GM23338 (cell line): ENCODE measurements around the gene CCT2. TPM values are rescaled to one million over a fixed set of nuclear protein-coding genes. Genes with fewer than 3 reads are reported as not detected.

Source experiments
- ATAC-seq: fragments of 200-7000 bp; cut with Tn5 transposase; 3 replicates; pipeline ENCODE4 v1.9.1; 2020
- DNase-seq: peaks from one replicate; pipeline ENCODE4 v3.0.0-alpha.2; 2015; ENCODE audit warnings: low spot score
- H2AFZ ChIP-seq: fragments of 200-600 bp; sonication (generic); 2 replicates; pipeline ENCODE4 v1.8.0; 2016; ENCODE audit warnings: antibody characterized with exemption, mild to moderate bottlenecking, moderate library complexity
- H3F3A ChIP-seq: fragments of 200-600 bp; sonication (generic); replicated peaks from 2 replicates; pipeline ENCODE4 v1.8.0; 2017; ENCODE audit warnings: antibody characterized with exemption, mixed run types, low read depth
- H3K27ac ChIP-seq: fragments of 200-600 bp; sonication (generic); 2 replicates; pipeline ENCODE4 v1.6.1; 2016; ENCODE audit warnings: low read depth
- H3K27me3 ChIP-seq: fragments of 200-600 bp; sonication (generic); 2 replicates; pipeline ENCODE4 v1.8.0; 2016; ENCODE audit warnings: mild to moderate bottlenecking, mixed run types, moderate library complexity; ENCODE audit not compliant: insufficient read depth
- H3K36me3 ChIP-seq: fragments of 200-600 bp; sonication (generic); 2 replicates; pipeline ENCODE4 v1.8.0; 2016; ENCODE audit warnings: mild to moderate bottlenecking; ENCODE audit not compliant: insufficient read depth
- H3K4me1 ChIP-seq: fragments of 200-600 bp; sonication (generic); 2 replicates; pipeline ENCODE4 v1.8.0; 2016; ENCODE audit warnings: mild to moderate bottlenecking, moderate library complexity; ENCODE audit not compliant: insufficient read depth
- H3K4me2 ChIP-seq: fragments of 200-600 bp; sonication (generic); 2 replicates; pipeline ENCODE4 v1.7.1; 2017; ENCODE audit warnings: mixed run types
- H3K4me3 ChIP-seq: fragments of 200-600 bp; sonication (generic); 2 replicates; pipeline ENCODE4 v1.6.1; 2016; ENCODE audit warnings: mixed run types
- H3K79me2 ChIP-seq: fragments of 200-600 bp; sonication (generic); replicated peaks from 2 replicates; pipeline ENCODE4 v1.8.0; 2017; ENCODE audit warnings: mild to moderate bottlenecking; ENCODE audit not compliant: insufficient read depth
- H3K9me2 ChIP-seq: fragments of 200-600 bp; sonication (generic); 2 replicates; pipeline ENCODE4 v1.8.0; 2017; ENCODE audit not compliant: insufficient read depth
- H4K20me1 ChIP-seq: fragments of 200-600 bp; sonication (generic); replicated peaks from 2 replicates; pipeline ENCODE4 v1.8.0; 2017; ENCODE audit warnings: mild to moderate bottlenecking; ENCODE audit not compliant: insufficient read depth
- H3K27ac Mint-ChIP-seq: 2 replicates; pipeline ENCODE4 v1.8.0; 2020; ENCODE audit warnings: inconsistent platforms, mild to moderate bottlenecking, moderate library complexity, mixed read lengths
- H3K27me3 Mint-ChIP-seq: 3 replicates; pipeline ENCODE4 v1.8.0; 2022; ENCODE audit warnings: low read depth, mild to moderate bottlenecking, moderate library complexity, mixed read lengths, inconsistent platforms; ENCODE audit not compliant: insufficient read depth, poor library complexity
- H3K36me3 Mint-ChIP-seq: 3 replicates; pipeline ENCODE4 v1.8.0; 2021; ENCODE audit warnings: low read depth, mild to moderate bottlenecking, inconsistent platforms, moderate library complexity, mixed read lengths
- H3K4me1 Mint-ChIP-seq: 3 replicates; pipeline ENCODE4 v1.8.0; 2020; ENCODE audit warnings: mild to moderate bottlenecking, inconsistent platforms, mixed read lengths
- H3K4me3 Mint-ChIP-seq: 3 replicates; pipeline ENCODE4 v1.8.0; 2021; ENCODE audit warnings: moderate library complexity, mild to moderate bottlenecking, inconsistent platforms, mixed read lengths
- H3K9me3 Mint-ChIP-seq: 3 replicates; pipeline ENCODE4 v1.8.0; 2020; ENCODE audit warnings: moderate library complexity, mild to moderate bottlenecking, inconsistent platforms, mixed read lengths
- CREB1 ChIP-seq: fragments of 250-450 bp; sonication (Bioruptor Pico); IDR thresholded peaks from 2 replicates; pipeline ENCODE4 v1.5.0; 2020; ENCODE audit warnings: low read depth, mild to moderate bottlenecking, moderate library complexity
- CTCF ChIP-seq, 2 experiments: fragments of 200-600 bp in 1 of 2; sonication (generic) in 1 of 2; conservative IDR thresholded peaks; 2 replicates each; pipeline versions ENCODE4 v1.5.1 to v1.6.1; 2016 to 2017; ENCODE audit warnings: antibody characterized with exemption in 2 of 2, low read depth in 2 of 2, mild to moderate bottlenecking in 2 of 2, moderate library complexity in 1 of 2
- ETS1 ChIP-seq: IDR thresholded peaks from 2 replicates; pipeline ENCODE4 v1.6.1; 2016; ENCODE audit warnings: antibody characterized with exemption
- EZH2 ChIP-seq: fragments of 200-600 bp; sonication (generic); IDR thresholded peaks from one replicate; pipeline ENCODE4 v1.8.0; 2017; ENCODE audit warnings: antibody characterized with exemption, mild to moderate bottlenecking, low read depth; ENCODE audit not compliant: unreplicated experiment
- EZH2phosphoT487 ChIP-seq: fragments of 200-600 bp; sonication (generic); IDR thresholded peaks from one replicate; pipeline ENCODE4 v1.8.1; 2018; ENCODE audit warnings: antibody characterized with exemption; ENCODE audit not compliant: unreplicated experiment
- JUNB ChIP-seq: IDR thresholded peaks from one replicate; pipeline ENCODE4 v1.6.1; 2016; ENCODE audit warnings: antibody characterized with exemption; ENCODE audit not compliant: unreplicated experiment
- NANOG ChIP-seq: IDR thresholded peaks from 2 replicates; pipeline ENCODE4 v1.6.1; 2016; ENCODE audit warnings: antibody characterized with exemption, borderline replicate concordance
- POLR2AphosphoS5 ChIP-seq: IDR thresholded peaks from 2 replicates; pipeline ENCODE4 v1.6.1; 2016; ENCODE audit warnings: antibody characterized with exemption, low read depth
- REST ChIP-seq: IDR thresholded peaks from one replicate; pipeline ENCODE4 v1.6.1; 2018; ENCODE audit warnings: antibody characterized with exemption; ENCODE audit not compliant: unreplicated experiment
- STAT1 ChIP-seq: IDR thresholded peaks from one replicate; pipeline ENCODE4 v1.6.1; 2016; ENCODE audit warnings: antibody characterized with exemption; ENCODE audit not compliant: unreplicated experiment
- ZNF114 ChIP-seq: fragments of 250-450 bp; sonication (Bioruptor Pico); IDR thresholded peaks from 2 replicates; pipeline ENCODE4 v1.5.0; 2020; ENCODE audit warnings: mild to moderate bottlenecking, moderate library complexity
- ZNF331 ChIP-seq: fragments of 250-450 bp; sonication (Bioruptor Pico); IDR thresholded peaks from 2 replicates; pipeline ENCODE4 v1.5.0; 2020; ENCODE audit warnings: low read depth, mild to moderate bottlenecking, moderate library complexity
- ZNF462 ChIP-seq: fragments of 250-450 bp; sonication (Bioruptor Pico); IDR thresholded peaks from 2 replicates; pipeline ENCODE4 v1.5.0; 2020; ENCODE audit warnings: mild to moderate bottlenecking, moderate library complexity
- polyA plus RNA-seq: library from polyadenylated mRNA; unstranded; fragments of >200 nt; fragmentation: Nextera tagmentation; extraction: Ambion mirVana; gene quantifications from 2 replicates; pipeline ENCODE4 v1.2.1, GENCODE V29; 2016
- total RNA-seq: library from RNA; depleted of rRNA; stranded (reverse); fragments of >200 nt; shearing (Covaris generic); gene quantifications from 2 replicates; pipeline ENCODE4 v1.2.3, GENCODE V29; 2014

CCT2 gene
- total and polyA plus RNA-seq, 2 experiments from 2014 or later: 434 to 778 TPM

GRCh38 chr12:69623970-69624369 is 38.7 kb downstream of the CCT2 start:
- no peaks in the 10 kb centered on the region for H3K36me3 Mint-ChIP-seq
- H2AFZ ChIP-seq: no peak overlapping the region
- peaks cover 3% of the 10 kb centered on the region for H3K27me3 Mint-ChIP-seq
- no peaks in the 10 kb centered on the region for H4K20me1 ChIP-seq
- DNase-seq: no peak
- peaks cover 9% of the 10 kb centered on the region; the same call in 1 of the 2 replicates for H3K9me2 ChIP-seq
- H3K27me3 ChIP-seq: no peaks in the 10 kb centered on the region
- TF ChIP-seq EZH2phosphoT487 (no peak), ZNF462 (CRISPR knock-in tag) (no peak), ZNF331 (CRISPR knock-in tag) (no peak), NANOG (no peak), CREB1 (CRISPR knock-in tag) (no peak), REST (no peak), CTCF (conservative IDR thresholded peaks at IDR 0.05; ENCODE audit: low read depth in 2 of 2) (no peak), ZNF114 (CRISPR knock-in tag) (no peak), JUNB (no peak), ETS1 (no peak), STAT1 (no peak), EZH2 (no peak), POLR2AphosphoS5 (no peak)
- H3K4me3 Mint-ChIP-seq: no peak overlapping the region
- H3K4me1 ChIP-seq: no peaks in the 10 kb centered on the region
- no peak overlapping the region for H3K27ac Mint-ChIP-seq
- no peak overlapping the region for H3K27ac ChIP-seq
- ATAC-seq: no peak
- H3K79me2 ChIP-seq: no peaks in the 10 kb centered on the region
- H3K4me1 Mint-ChIP-seq: no peaks in the 10 kb centered on the region; the same call in 2 of the 3 replicates
- H3K9me3 Mint-ChIP-seq: no peaks in the 10 kb centered on the region
- H3F3A ChIP-seq: no peaks in the 10 kb centered on the region
- no peak overlapping the region for H3K4me3 ChIP-seq
- no peaks in the 10 kb centered on the region for H3K36me3 ChIP-seq
- no peak overlapping the region for H3K4me2 ChIP-seq
